ENCODE data around the gene KIAA0513. TPM values are rescaled to one million over a fixed set of nuclear protein-coding genes. Genes with fewer than 3 reads are reported as not detected.
A peak's percentile ranks its signal among the peaks of the same experiment; 100 is the strongest.

Gene KIAA0513
- total RNA-seq, 2 donors from 2014 or later = 23.1 to 71.9 TPM

GRCh38 chr16:85042606-85043005 is 15.0 kb downstream of the KIAA0513 start:
- WGBS, 2 donors = 61 to 68% methylated on average over 6 of the region's 6 CpGs

GRCh38 chr16:85045077-85045476 is 17.5 kb downstream of the KIAA0513 start:
- no peak overlapping the region for H3K27ac ChIP-seq
- ATAC-seq (no peak), DNase-seq (no peak)
- H3K36me3 ChIP-seq (replicated peaks in 1 of 2; ENCODE audit: insufficient read depth in 1 of 2, low read depth in 2 of 2) = no peaks in the 10 kb centered on the region
- peaks cover 28% of the 10 kb centered on the region for H3K4me1 ChIP-seq
- H3K27me3 ChIP-seq = no peaks in the 10 kb centered on the region
- WGBS, 2 donors = 92 to 97% methylated on average over 5 of the region's 5 CpGs
- H3K9me3 ChIP-seq = no peaks in the 10 kb centered on the region
- intact Hi-C loops (cut with DNase I) = no loop called here
- TF ChIP-seq CTCF (IDR thresholded peaks at IDR 0.05) (no peak), POLR2A (IDR thresholded peaks at IDR 0.05) (no peak)
- H3K4me3 ChIP-seq = no peak overlapping the region

More at GRCh38 chr16:85042606-85043005, 15.0 kb downstream of the KIAA0513 start:
- intact Hi-C loops (cut with DNase I) = no loop called here
- TF ChIP-seq POLR2A (IDR thresholded peaks at IDR 0.05) (no peak), CTCF (IDR thresholded peaks at IDR 0.05) (peak in 1 of 7 experiments; percentile 1)
- peak in 1 of 4 donors; percentile 52 for DNase-seq
- ATAC-seq = no peak
- H3K4me1 ChIP-seq = peaks cover 22% of the 10 kb centered on the region
- H3K36me3 ChIP-seq (replicated peaks in 1 of 2; ENCODE audit: insufficient read depth in 1 of 2, low read depth in 2 of 2) = no peaks in the 10 kb centered on the region
- H3K9me3 ChIP-seq = no peaks in the 10 kb centered on the region
- H3K27ac ChIP-seq = no peak overlapping the region
- H3K4me3 ChIP-seq = no peak overlapping the region
- H3K27me3 ChIP-seq = no peaks in the 10 kb centered on the region

GRCh38 chr16:85045641-85046471 is 18.3 kb downstream of the KIAA0513 start:
- WGBS, 2 donors = 70 to 84% methylated on average over 15 to 23 of the region's 23 CpGs
- no peaks in the 10 kb centered on the region for H3K36me3 ChIP-seq (replicated peaks in 1 of 2; ENCODE audit: insufficient read depth in 1 of 2, low read depth in 2 of 2)
- H3K27me3 ChIP-seq = no peaks in the 10 kb centered on the region
- ATAC-seq = no peak
- no peak overlapping the region for H3K4me3 ChIP-seq
- H3K27ac ChIP-seq = no peak overlapping the region
- peaks cover 28% of the 10 kb centered on the region for H3K4me1 ChIP-seq
- intact Hi-C loops (cut with DNase I) = no loop called here
- no peaks in the 10 kb centered on the region for H3K9me3 ChIP-seq
- TF ChIP-seq POLR2A (IDR thresholded peaks at IDR 0.05) (no peak), CTCF (IDR thresholded peaks at IDR 0.05) (no peak)
- DNase-seq = peak in 1 of 4 donors; percentile 29

- ATAC-seq (no peak), DNase-seq (peak in 1 of 4 donors; percentile 42)
- H3K9me3 ChIP-seq = no peaks in the 10 kb centered on the region
- H3K36me3 ChIP-seq (replicated peaks in 1 of 2; ENCODE audit: insufficient read depth in 1 of 2, low read depth in 2 of 2) = no peaks in the 10 kb centered on the region
- WGBS, 2 donors = 68 to 81% methylated on average over 8 of the region's 8 CpGs
- peak overlapping the region in 3 of 4 donors; percentile 40 to 61 (median 47) for H3K27ac ChIP-seq
- H3K27me3 ChIP-seq = no peaks in the 10 kb centered on the region
- intact Hi-C loops (cut with DNase I) = no loop called here
- H3K4me1 ChIP-seq = peaks cover 28% of the 10 kb centered on the region
- no peak overlapping the region for H3K4me3 ChIP-seq
- no peak for TF ChIP-seq POLR2A (IDR thresholded peaks at IDR 0.05)
- TF ChIP-seq CTCF (IDR thresholded peaks at IDR 0.05) = no peak
Observed at GRCh38 chr16:85046472-85046916, 18.9 kb downstream of the KIAA0513 start.

All from body of pancreas (tissue), 4 donors.